ENCODE data around the gene PDE12. TPM values are rescaled to one million over a fixed set of nuclear protein-coding genes. Genes with fewer than 3 reads are reported as not detected.
"Not testable (repeated sequence)": the region's sequence is repeated elsewhere in the genome, so short reads cannot be mapped to it uniquely, and the experiment has no call there.

The PDE12 gene
- total RNA-seq, 1 experiment from 2014 or later, result 25.3 TPM

GRCh38 chr3:57605683-57606082 is 49.6 kb downstream of the PDE12 start:
- H3K27me3 ChIP-seq (ENCODE audit: low read length), result no peaks in the 10 kb centered on the region
- H3F3A ChIP-seq (ENCODE audit: low read length, unreplicated experiment), result no peaks in the 10 kb centered on the region
- POLR2A ChIA-PET (ENCODE audit: unreplicated experiment), result no interaction called here
- CTCF ChIA-PET, result no interaction called here
- TF ChIP-seq EZH2 (IDR thresholded peaks at IDR 0.05; ENCODE audit: low read length, unreplicated experiment) (no peak), CTCF (conservative IDR thresholded peaks at IDR 0.05; ENCODE audit: low read depth, low read length) (no peak), EZH2phosphoT487 (IDR thresholded peaks at IDR 0.05; ENCODE audit: borderline replicate concordance, low read length) (no peak)
- intact Hi-C loops (cut with micrococcal nuclease), result no loop called here
- H3K4me3 ChIP-seq (ENCODE audit: low read length), result no peak overlapping the region
- no TSS peak for BruUV-seq (replicated peaks)
- H4K20me1 ChIP-seq (ENCODE audit: low read length), result no peaks in the 10 kb centered on the region
- H2AFZ ChIP-seq (ENCODE audit: low read length), result no peak overlapping the region
- H3K79me2 ChIP-seq (ENCODE audit: low read length), result no peaks in the 10 kb centered on the region
- H3K4me1 ChIP-seq (ENCODE audit: insufficient read depth, low read length), result no peaks in the 10 kb centered on the region
- DNase-seq (no peak), ATAC-seq (no peak)
- no peaks in the 10 kb centered on the region for H3K9me3 ChIP-seq (ENCODE audit: low read length)
- H3K9ac ChIP-seq (ENCODE audit: low read length), result no peak overlapping the region
- H3K9me2 ChIP-seq (replicated peaks; ENCODE audit: low read length), result no peaks in the 10 kb centered on the region
- H3K36me3 ChIP-seq (ENCODE audit: low read depth, low read length), result no peaks in the 10 kb centered on the region
- H3K4me2 ChIP-seq (ENCODE audit: low read length), result no peak overlapping the region
- no peak overlapping the region for H3K27ac ChIP-seq (ENCODE audit: low read length)

- intact Hi-C loops (cut with micrococcal nuclease); H4K20me1 ChIP-seq (ENCODE audit: low read length); ATAC-seq; H3K9me2 ChIP-seq (replicated peaks; ENCODE audit: low read length); H3K27ac ChIP-seq (ENCODE audit: low read length); DNase-seq; H2AFZ ChIP-seq (ENCODE audit: low read length); H3F3A ChIP-seq (ENCODE audit: low read length, unreplicated experiment); H3K4me3 ChIP-seq (ENCODE audit: low read length); H3K9me3 ChIP-seq (ENCODE audit: low read length); H3K36me3 ChIP-seq (ENCODE audit: low read depth, low read length); H3K4me1 ChIP-seq (ENCODE audit: insufficient read depth, low read length); CTCF ChIA-PET; H3K79me2 ChIP-seq (ENCODE audit: low read length); H3K9ac ChIP-seq (ENCODE audit: low read length); H3K4me2 ChIP-seq (ENCODE audit: low read length); BruUV-seq (replicated peaks); H3K27me3 ChIP-seq (ENCODE audit: low read length); POLR2A ChIA-PET (ENCODE audit: unreplicated experiment): not testable (repeated sequence)
These were observed 55.8 kb downstream of the PDE12 start for GRCh38 chr3:57611870-57612269.

- TF ChIP-seq CTCF (conservative IDR thresholded peaks at IDR 0.05; ENCODE audit: low read depth, low read length) (no peak), EZH2phosphoT487 (IDR thresholded peaks at IDR 0.05; ENCODE audit: borderline replicate concordance, low read length) (no peak), EZH2 (IDR thresholded peaks at IDR 0.05; ENCODE audit: low read length, unreplicated experiment) (no peak)
- no peaks in the 10 kb centered on the region for H4K20me1 ChIP-seq (ENCODE audit: low read length)
- no peak overlapping the region for H3K9ac ChIP-seq (ENCODE audit: low read length)
- H3K4me1 ChIP-seq (ENCODE audit: insufficient read depth, low read length), result no peaks in the 10 kb centered on the region
- no TSS peak for BruUV-seq (replicated peaks)
- H3K27ac ChIP-seq (ENCODE audit: low read length), result no peak overlapping the region
- intact Hi-C loops (cut with micrococcal nuclease), result no loop called here
- no peaks in the 10 kb centered on the region for H3K79me2 ChIP-seq (ENCODE audit: low read length)
- H3K27me3 ChIP-seq (ENCODE audit: low read length), result no peaks in the 10 kb centered on the region
- ChIA-PET CTCF (no interaction called here), POLR2A (ENCODE audit: unreplicated experiment) (no interaction called here)
- no peaks in the 10 kb centered on the region for H3F3A ChIP-seq (ENCODE audit: low read length, unreplicated experiment)
- DNase-seq (no peak), ATAC-seq (no peak)
- no peak overlapping the region for H3K4me3 ChIP-seq (ENCODE audit: low read length)
- H3K36me3 ChIP-seq (ENCODE audit: low read depth, low read length), result no peaks in the 10 kb centered on the region
- H2AFZ ChIP-seq (ENCODE audit: low read length), result no peak overlapping the region
- H3K4me2 ChIP-seq (ENCODE audit: low read length), result no peak overlapping the region
- H3K9me2 ChIP-seq (replicated peaks; ENCODE audit: low read length), result no peaks in the 10 kb centered on the region
- H3K9me3 ChIP-seq (ENCODE audit: low read length), result no peaks in the 10 kb centered on the region
These were observed 60.2 kb downstream of the PDE12 start for GRCh38 chr3:57616233-57616632.

Other genes starting within 250 kb of the PDE12 start
- 0.07 TPM in 1 of 2 replicates, not detected in the other for gene DNAH12, start 11.9 kb upstream of the PDE12 start, total RNA-seq (2014; rRNA removed)
- 130 and 135 TPM in 2 replicates for gene ARF4, start 41.1 kb downstream of the PDE12 start, total RNA-seq (2014; rRNA removed)
- gene DENND6A, start 136.8 kb downstream of the PDE12 start, total RNA-seq (2014; rRNA removed), result 16.9 and 17.6 TPM in 2 replicates
- 55.2 and 60.0 TPM in 2 replicates for gene SLMAP, start 200.0 kb downstream of the PDE12 start, total RNA-seq (2014; rRNA removed)

Data from PC-3 (cell line).